Measurements from ENCODE around the gene NAIF1.
"Not testable (repeated sequence)": the region's sequence is repeated elsewhere in the genome, so short reads cannot be mapped to it uniquely, and the experiment has no call there.

The NAIF1 gene

GRCh38 chr9:128084746-128085145, 17.6 kb upstream of the NAIF1 start:
- no peak for DNase-seq

DNA sequence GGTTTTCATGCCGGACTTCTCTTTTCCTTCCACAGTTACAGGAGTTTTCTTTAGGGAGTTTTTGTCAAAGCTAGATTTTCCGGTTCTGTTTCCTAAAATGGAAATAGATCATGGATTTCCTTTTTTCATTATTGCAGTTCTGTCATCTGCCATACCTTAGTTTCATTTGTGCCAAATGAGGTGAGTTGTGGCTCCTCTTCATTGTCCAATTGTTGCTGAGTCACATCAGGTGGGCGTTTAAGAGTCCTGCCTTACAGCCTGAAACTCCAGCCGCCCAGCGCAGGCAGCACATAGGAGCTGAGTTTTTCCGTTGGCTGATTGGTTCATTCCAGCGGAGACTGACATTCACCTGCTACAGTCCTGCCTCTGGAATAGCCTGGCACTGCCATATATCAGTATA, 15.0 kb upstream of the NAIF1 start:
- no peak for DNase-seq

GRCh38 chr9:128081056-128081455, 13.9 kb upstream of the NAIF1 start:
- DNase-seq: no peak

DNA sequence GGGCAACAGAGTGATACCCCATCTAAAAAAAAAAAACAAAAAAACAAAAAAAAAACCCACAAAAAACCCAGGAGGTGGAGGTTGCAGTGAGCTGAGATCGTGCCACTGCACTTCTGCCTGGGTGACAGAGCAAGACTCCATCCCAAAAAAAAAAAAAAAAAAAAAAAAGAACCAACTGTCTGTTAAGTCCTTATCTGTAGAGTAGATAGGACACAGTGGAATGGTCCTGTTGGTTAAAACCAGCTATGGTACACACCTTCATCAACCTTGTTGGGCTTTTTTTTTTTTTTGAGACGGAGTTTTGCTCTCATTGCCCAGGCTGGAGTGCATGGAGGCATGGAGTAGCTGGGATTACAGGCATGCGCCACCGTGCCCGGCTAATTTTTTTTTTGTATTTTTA, 13.1 kb upstream of the NAIF1 start:
- no peak for DNase-seq

DNA sequence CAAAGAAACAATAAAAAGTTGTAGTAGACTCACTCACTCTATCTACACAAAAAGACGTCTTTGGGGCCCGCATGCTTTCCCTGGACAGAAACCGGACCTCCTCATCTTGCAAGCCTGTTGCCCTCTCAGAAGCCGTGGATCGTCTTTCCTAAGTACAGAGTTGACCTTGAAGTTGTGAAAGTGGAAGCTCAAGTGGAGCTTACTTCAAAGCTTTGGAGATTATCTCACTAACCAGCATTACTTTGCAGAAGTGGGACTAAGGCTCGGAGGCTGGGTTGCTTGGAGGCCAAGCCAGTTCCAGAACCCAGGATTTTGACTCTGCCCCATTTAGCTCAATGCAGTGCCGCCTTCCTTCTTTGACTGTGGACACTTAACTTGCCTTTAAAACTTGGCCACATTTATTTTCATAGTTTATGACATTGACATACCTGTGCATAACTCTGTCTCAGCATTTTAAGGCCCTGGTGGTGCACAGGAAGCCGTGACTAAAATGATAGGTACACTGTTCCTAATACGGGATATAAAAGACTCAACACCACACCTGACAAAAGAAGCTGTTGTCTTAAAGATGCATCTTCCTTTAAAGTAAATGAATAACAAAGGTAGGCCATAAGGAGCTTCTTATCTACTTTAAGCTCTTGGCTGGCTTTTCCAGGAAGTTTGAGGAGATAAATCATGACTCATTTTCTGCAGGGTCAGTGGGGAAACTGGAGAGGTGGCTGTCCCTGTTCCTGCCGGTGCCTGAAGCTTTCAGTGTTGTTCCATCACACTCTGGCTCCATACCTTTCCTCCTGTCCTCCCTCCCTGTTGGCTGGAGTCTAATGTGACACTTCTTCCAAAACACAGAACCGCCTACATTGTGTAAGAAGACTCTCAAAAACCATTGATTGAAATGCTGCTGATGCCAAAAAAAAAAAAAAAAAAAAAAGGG, 11.6 kb upstream of the NAIF1 start:
- DNase-seq: no peak

DNA sequence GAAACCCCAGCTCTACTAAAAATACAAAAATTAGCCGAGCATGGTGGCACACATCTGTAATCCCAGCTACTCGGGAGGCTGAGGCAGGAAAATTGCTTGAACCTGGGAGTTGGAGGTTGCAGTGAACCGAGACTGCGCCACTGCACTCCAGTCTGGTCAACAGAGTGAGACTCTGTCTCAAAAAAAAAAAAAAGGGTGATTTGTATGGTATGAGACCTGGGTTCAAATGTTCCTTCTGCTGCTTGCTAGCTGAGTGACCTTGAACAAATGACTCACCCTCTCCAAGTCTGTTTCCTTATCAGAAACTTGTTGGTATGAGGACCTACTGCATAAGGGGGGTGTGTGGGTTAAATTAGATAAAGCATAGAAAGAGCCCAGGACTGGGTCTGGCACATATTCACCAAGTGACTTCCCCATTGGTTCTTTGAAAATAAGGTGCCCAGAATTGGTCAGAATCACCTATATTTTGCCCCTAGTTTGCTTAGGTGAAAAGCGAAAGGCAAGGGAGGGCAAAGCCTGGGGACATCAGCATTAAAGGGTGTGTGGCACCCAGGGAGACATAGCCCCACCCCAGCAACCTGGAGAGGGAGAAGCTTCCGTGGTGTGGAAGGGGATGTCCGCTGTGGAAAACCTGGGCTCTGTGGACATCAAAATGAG, 10.9 kb upstream of the NAIF1 start:
- DNase-seq: no peak

GRCh38 chr9:128073253-128073886, 6.2 kb upstream of the NAIF1 start:
- DNase-seq: no peak

- DNase-seq: peak; percentile 43
Observed at GRCh38 chr9:128072144-128073021, 5.3 kb upstream of the NAIF1 start.

DNA sequence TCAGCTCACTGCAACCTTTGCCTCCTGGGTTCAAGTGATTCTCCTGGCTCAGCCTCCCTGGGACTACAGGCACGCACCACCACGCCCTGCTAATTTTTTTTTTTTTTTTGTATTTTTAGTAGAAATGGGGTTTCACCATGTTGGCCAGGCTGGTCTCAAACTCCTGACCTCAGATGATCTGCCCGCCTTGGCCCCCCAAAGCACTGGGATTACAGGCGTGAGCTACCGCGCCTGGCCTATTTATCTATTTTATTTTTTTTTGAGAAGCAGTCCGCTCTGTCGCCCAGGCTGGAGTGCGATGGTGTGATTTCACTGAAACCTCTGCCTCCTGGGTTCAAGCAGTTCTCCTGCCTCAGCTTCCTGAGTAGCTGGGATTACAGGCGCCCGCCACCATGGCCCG, 4.4 kb upstream of the NAIF1 start:
- DNase-seq: not testable (repeated sequence)

GRCh38 chr9:128070874-128071273, 3.8 kb upstream of the NAIF1 start:
- no peak for DNase-seq

GRCh38 chr9:128068386-128069205, 1.5 kb upstream of the NAIF1 start:
- peak; percentile 30 for DNase-seq

DNA sequence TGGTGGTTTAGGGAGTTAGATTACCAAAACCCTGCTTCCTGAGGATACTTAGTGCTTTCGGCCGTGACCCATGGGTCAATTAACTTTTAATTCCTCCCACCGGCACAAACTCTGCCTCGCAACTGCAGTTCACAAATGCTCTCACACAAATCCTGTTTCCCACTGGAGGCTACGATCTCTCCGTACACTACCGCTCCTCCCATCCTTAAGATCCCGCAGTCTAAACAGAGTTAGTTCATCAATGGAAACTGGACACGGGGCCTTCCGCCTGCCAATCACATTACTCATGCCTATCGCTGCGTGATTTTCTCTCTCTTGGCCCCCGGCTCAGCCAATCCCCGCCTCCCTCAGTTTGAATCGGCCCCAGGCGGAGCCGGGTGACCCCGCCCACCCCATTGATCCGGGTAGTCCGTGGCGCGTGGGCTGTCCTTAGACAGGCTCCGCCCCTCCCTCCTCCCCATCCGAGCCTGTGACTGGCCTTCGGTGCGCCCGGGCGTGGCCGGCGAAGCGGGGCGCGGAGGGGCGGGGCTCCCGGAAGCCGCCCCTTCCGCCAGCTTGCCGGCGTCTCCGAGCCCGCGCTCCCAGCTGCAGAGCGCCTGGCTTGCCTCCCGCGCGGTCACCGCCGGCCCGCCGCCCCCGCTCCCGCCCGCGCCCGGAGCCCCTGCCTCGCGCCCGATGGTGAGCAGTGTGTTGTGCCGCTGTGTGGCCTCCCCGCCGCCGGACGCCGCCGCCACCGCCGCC, 695 bp upstream of the NAIF1 start, which contains the start of gene SLC25A25:
SLC25A25 (plus strand) TSS at position 588 of the 741 bp plus-strand sequence; CDS start at position 676, 88 bp downstream.
- DNase-seq: peak; percentile 100

DNA sequence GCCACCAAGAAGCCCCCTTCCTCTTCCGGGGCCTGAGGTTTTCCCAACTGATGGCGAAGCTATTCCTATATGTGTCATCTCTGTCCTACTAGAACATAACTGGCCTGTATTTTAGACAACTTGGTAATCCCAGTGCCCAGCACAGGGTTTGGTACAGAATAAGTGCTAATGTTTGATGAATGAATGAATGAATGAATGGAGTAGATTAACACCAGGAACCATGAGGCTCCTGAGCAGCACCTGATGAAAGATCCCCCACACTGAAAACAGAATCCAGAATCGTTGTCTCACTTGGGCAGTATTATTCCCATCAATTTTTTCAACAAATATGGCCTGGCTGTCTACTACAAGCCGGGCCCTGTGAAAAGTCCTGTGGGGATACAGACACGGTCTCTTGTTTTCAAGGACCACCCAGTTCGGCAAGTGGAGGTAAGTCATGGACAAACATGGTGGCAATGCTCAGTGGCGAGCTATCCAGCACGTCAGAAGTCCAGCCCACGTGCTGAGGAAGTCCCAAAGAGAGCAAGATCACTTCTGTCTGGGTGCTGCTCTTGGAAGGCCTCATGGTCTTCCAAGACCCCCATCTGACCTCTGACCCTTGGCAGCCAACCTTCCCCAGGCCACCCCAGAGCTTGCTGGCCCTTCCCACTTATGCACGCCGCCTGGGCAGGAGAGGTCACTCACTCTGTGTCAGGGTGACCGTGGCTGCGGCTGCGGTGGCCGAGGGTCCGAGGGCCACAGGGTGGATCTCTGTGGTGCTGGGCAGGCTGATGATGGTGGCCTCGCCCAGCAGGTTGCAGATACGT, 1.0 kb downstream of the NAIF1 start:
- no peak for DNase-seq

- no peak for DNase-seq
Observed at GRCh38 chr9:128062846-128063831, 4.0 kb downstream of the NAIF1 start.

GRCh38 chr9:128062279-128062678, 4.8 kb downstream of the NAIF1 start:
- DNase-seq: no peak

- DNase-seq: no peak
Observed at GRCh38 chr9:128061275-128061960, 5.7 kb downstream of the NAIF1 start.

DNA sequence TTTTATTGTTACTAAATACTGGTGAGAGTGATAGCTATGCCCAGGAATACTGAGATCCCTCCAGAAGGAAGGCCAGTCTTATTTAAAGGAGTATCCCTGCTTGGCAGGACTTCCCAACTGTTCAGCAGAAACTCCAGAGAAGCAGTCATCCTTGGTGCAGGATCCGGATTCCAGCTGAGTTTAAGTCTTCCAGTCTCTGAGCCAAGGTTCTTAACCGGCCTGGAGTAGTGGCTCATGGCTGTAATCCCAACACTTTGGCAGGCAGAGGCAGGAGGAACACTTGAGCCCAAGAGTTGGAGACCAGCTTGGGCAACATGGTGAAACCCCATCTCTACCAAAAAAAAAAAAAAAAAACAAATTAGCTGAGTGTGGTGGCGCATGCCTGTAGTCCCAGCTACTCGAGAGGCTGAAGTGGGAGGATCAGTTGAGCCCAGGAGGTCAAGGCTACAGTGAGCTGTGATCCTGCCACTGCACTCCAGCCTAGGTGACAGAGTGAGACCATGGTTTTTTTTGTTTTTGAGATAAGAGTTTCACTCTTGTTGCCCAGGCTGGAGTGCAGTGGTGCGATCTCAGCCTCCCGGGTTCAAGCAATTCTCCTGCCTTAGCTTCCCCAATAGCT, 7.6 kb downstream of the NAIF1 start:
- DNase-seq: no peak

Data from activated CD4-positive, alpha-beta T cell treated with anti-CD3 and anti-CD28 coated beads, Interleukin-2, amount 50 U/mL, for 1 hour (primary cell).